ENCODE results near the gene CCDC88C. TPM values are rescaled to one million over a fixed set of nuclear protein-coding genes. Genes with fewer than 3 reads are reported as not detected.

The CCDC88C gene
- total and polyA plus RNA-seq, 3 donors from 2014 or later, result 36.5 to 51.3 (median 47.4) TPM

GRCh38 chr14:91371011-91371989 is 46.3 kb downstream of the CCDC88C start:
- intact Hi-C loops (cut with DNase I; ENCODE audit: low total_unique reads), result no loop called here

GRCh38 chr14:91369628-91370445 is 47.8 kb downstream of the CCDC88C start:
- Histone ChIP-seq H3K27ac (no peak overlapping the region), H3K9me3 (no peaks in the 10 kb centered on the region), H3K36me3 (ENCODE audit: low read depth, missing control alignments) (no peaks in the 10 kb centered on the region), H3K27me3 (no peaks in the 10 kb centered on the region), H3K4me1 (peaks cover 30% of the 10 kb centered on the region), H3K4me3 (no peak overlapping the region)
- intact Hi-C loops (cut with DNase I; ENCODE audit: low total_unique reads), result no loop called here
- WGBS, 2 donors, result 53 to 64% methylated on average over 24 of the region's 24 CpGs
- TF ChIP-seq, protein P1, sequence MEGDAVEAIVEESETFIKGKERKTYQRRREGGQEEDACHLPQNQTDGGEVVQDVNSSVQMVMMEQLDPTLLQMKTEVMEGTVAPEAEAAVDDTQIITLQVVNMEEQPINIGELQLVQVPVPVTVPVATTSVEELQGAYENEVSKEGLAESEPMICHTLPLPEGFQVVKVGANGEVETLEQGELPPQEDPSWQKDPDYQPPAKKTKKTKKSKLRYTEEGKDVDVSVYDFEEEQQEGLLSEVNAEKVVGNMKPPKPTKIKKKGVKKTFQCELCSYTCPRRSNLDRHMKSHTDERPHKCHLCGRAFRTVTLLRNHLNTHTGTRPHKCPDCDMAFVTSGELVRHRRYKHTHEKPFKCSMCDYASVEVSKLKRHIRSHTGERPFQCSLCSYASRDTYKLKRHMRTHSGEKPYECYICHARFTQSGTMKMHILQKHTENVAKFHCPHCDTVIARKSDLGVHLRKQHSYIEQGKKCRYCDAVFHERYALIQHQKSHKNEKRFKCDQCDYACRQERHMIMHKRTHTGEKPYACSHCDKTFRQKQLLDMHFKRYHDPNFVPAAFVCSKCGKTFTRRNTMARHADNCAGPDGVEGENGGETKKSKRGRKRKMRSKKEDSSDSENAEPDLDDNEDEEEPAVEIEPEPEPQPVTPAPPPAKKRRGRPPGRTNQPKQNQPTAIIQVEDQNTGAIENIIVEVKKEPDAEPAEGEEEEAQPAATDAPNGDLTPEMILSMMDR (IDR thresholded peaks at IDR 0.05), result no peak
- TF ChIP-seq POLR2A (IDR thresholded peaks at IDR 0.05), result no peak
- DNase-seq, result no peak

More at GRCh38 chr14:91371011-91371989, 46.3 kb downstream of the CCDC88C start:
- Histone ChIP-seq H3K27ac (no peak overlapping the region), H3K9me3 (no peaks in the 10 kb centered on the region), H3K4me1 (peaks cover 30% of the 10 kb centered on the region), H3K4me3 (no peak overlapping the region), H3K27me3 (no peaks in the 10 kb centered on the region), H3K36me3 (ENCODE audit: low read depth, missing control alignments) (no peaks in the 10 kb centered on the region)
- TF ChIP-seq POLR2A (IDR thresholded peaks at IDR 0.05), result no peak
- 81 to 86% methylated on average over 14 to 19 of the region's 19 CpGs for WGBS, 2 donors
- DNase-seq, result no peak

DNA sequence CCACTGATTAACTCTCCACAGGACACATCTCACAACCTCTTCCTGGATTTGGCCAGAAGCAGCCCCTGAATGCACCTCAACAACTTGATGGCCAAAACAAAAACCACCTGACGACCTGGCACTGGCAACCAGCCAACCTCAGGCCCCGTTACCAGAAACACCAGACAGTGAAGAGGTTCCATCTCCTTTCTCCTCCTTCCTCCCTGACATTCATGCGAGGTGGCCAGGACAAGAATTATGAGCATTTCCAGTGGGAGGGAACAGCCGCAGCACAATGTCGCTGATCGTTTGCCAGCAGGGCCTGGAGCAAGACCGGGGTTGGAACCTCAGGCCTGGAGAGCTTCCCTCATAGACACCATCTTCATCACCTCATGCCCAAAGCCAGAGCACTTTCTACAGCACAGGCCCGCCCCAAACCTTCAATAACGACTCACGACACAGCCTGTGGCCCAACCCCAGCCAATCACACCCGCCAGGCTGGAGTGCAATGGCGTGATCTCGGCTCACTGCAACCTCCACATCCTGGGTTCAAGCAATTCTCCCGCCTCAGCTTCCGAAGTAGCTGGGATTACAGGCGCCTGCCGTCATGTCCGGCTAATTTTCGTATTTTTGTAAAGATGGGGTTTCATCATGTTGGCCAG is 48.7 kb downstream of the CCDC88C start:
- H3K4me1 ChIP-seq, result peaks cover 21% of the 10 kb centered on the region
- 91 to 93% methylated on average over 19 of the region's 19 CpGs for WGBS, 2 donors
- DNase-seq, result no peak
- no peak overlapping the region for H3K4me3 ChIP-seq
- intact Hi-C loops (cut with DNase I; ENCODE audit: low total_unique reads), result no loop called here
- TF ChIP-seq, protein P1 (IDR thresholded peaks at IDR 0.05), result no peak
- TF ChIP-seq POLR2A (IDR thresholded peaks at IDR 0.05), result no peak
- no peaks in the 10 kb centered on the region for H3K27me3 ChIP-seq
- no peaks in the 10 kb centered on the region for H3K36me3 ChIP-seq (ENCODE audit: low read depth, missing control alignments)
- H3K27ac ChIP-seq, result no peak overlapping the region
- H3K9me3 ChIP-seq, result no peaks in the 10 kb centered on the region

DNA sequence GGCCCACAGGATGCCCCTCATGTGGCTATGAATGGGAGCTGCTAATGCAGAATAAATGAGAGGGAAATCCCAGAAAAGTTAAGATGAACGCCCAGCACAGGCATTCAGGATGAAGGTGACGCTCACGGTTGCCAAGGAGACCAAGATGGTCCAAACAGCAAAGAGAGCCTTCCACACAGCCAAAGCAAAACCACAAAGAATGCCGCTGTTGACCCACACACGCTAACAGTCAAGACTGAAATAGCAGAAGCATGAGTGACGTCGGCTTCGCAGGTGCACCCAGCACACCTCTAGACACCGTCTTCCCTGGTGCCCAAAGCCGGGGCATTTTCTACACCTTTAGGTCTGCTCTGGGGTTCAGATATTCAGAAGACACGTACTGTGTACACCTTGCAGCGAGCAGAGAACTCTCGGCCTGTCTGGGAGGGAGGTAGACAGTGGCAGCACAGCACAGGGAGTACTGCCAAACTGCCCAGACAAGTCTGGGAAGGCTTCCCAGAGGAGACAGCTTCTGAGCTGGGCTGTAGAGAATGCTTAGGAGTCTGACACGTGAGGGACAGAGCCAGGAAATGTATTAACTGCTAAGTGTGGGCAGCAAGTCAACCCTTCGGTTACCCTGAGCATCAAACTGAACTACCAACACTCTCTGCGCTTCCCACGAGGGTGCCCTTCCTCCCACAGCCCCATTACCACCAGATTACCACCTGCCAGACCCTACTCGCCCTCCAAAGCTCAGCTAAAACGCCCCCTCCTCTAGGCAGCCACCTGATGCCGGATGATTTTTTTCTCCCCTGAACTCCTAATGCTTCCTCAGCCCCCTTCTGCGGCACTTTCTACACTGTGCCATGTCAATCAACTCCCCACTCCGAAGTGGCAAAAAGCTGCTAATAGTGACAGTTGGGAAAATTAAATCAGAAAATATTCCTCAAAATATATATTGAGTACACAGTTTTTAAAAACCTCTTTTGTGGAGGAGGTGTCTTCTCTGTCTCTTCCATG is 50.1 kb downstream of the CCDC88C start:
- no peak for DNase-seq
- no peaks in the 10 kb centered on the region for H3K9me3 ChIP-seq
- no peak for TF ChIP-seq POLR2A (IDR thresholded peaks at IDR 0.05)
- TF ChIP-seq, protein P1 (IDR thresholded peaks at IDR 0.05), result no peak
- 81 to 83% methylated on average over 21 to 22 of the region's 22 CpGs for WGBS, 2 donors
- H3K36me3 ChIP-seq (ENCODE audit: low read depth, missing control alignments), result no peaks in the 10 kb centered on the region
- no peaks in the 10 kb centered on the region for H3K27me3 ChIP-seq
- H3K4me3 ChIP-seq, result no peak overlapping the region
- no peak overlapping the region for H3K27ac ChIP-seq
- intact Hi-C loops (cut with DNase I; ENCODE audit: low total_unique reads), result no loop called here
- H3K4me1 ChIP-seq, result peaks cover 9% of the 10 kb centered on the region
